Right lobe of liver (tissue), 4 donors: Measurements from ENCODE around the gene ADARB2.

ENCODE experiments used
- CTCF ChIP-seq, 4 donors: fragments of 200-600 bp in 3 of 4; fragments of 450-650 bp in 1 of 4; IDR thresholded peaks; one replicate each; pipeline versions ENCODE4 v1.5.1 to v1.8.0; 2016 to 2022; ENCODE audit warnings: antibody characterized with exemption in 4 of 4, mild to moderate bottlenecking in 2 of 4
- POLR2A ChIP-seq: fragments of 450-650 bp; IDR thresholded peaks from one replicate; pipeline ENCODE4 v1.6.1; 2017; ENCODE audit warnings: antibody characterized with exemption, mild to moderate bottlenecking
- donor health status: DM: no; HTN: no; CAD: no.
- donor health status: DM: no; HTN: no; CAD: no.
- donor health status: DM: no; HTN: yes; CAD: no.

DNA sequence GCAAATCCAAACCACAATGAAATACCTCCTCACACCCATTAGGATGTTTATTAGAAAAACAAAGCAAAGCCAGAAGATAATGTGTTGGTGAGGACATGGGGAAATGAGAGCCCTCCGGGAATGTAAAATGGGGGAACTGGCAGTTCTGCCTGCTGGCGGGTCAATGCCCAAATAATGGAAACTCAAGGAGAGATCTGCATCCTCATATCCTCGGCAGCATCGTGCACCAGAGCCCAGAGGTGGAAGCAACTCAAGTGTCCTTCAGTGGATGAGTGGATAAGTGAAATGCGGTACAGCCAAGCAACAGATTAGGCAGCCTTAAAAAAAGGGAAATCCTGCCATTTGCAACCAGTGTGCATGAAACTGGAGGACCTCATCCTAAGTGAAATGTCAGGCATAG is 356.0 kb downstream of the ADARB2 start:
- TF ChIP-seq CTCF (IDR thresholded peaks at IDR 0.05) (no peak), POLR2A (no peak)
